Measurements from ENCODE around the gene POLR2H. TPM values are rescaled to one million over a fixed set of nuclear protein-coding genes. Genes with fewer than 3 reads are reported as not detected.

POLR2H gene
- total and polyA plus RNA-seq, 10 of the 15 experiments (the other 5 are each of a cell fraction or from before 2014, with no cell fraction given): 74.2 to 357 (median 143) TPM

GRCh38 chr3:184362668-184363546, 1.4 kb downstream of the POLR2H start (continued):
- no peak for TF ChIP-seq CBX5 (IDR thresholded peaks at IDR 0.05; ENCODE audit: low read depth)
- TF ChIP-seq ELK1 (IDR thresholded peaks at IDR 0.05; ENCODE audit: low read depth, low read length): peak; percentile 59; the same call in 1 of the 2 replicates
- peak; percentile 89 for TF ChIP-seq HDGF (IDR thresholded peaks at IDR 0.05)
- peak in 1 of 2 experiments; percentile 22; a peak in 1 of 4 replicates for TF ChIP-seq BHLHE40 (IDR thresholded peaks at IDR 0.05; ENCODE audit: borderline replicate concordance in 1 of 2, low read depth in 2 of 2, low read length in 1 of 2)
- TF ChIP-seq ZNF217 (IDR thresholded peaks at IDR 0.05): no peak
- no peak for TF ChIP-seq USF1 (IDR thresholded peaks at IDR 0.05; ENCODE audit: borderline replicate concordance, extremely low read length, insufficient read depth, low read depth, low read length)
- no peak for TF ChIP-seq PAX5 (IDR thresholded peaks at IDR 0.05; ENCODE audit: borderline replicate concordance, low read depth, low read length)
- 0 out of 2 replicates have a peak, but pooled peaks have one; percentile 14 for TF ChIP-seq SMC3 (IDR thresholded peaks at IDR 0.05; ENCODE audit: borderline replicate concordance, low read length)
- TF ChIP-seq TCF12 (IDR thresholded peaks at IDR 0.05; ENCODE audit: low read depth, low read length): peak; percentile 36; the same call in 1 of the 2 replicates
- TF ChIP-seq SUPT20H (IDR thresholded peaks at IDR 0.05; ENCODE audit: borderline replicate concordance, control insufficient read depth, low read depth, low read length): no peak
- TF ChIP-seq MAX (IDR thresholded peaks at IDR 0.05; ENCODE audit: low read depth, low read length): peak; percentile 51; the same call in 1 of the 2 replicates
- no peak for TF ChIP-seq JUND (IDR thresholded peaks at IDR 0.05; ENCODE audit: low read depth, low read length)
- peak; percentile 93 for TF ChIP-seq ZBTB40 (IDR thresholded peaks at IDR 0.05; ENCODE audit: borderline replicate concordance)
- TF ChIP-seq CEBPZ (IDR thresholded peaks at IDR 0.05; ENCODE audit: low read depth, low read length): no peak
- no peak for TF ChIP-seq ZNF207 (IDR thresholded peaks at IDR 0.05; ENCODE audit: borderline replicate concordance)
- TF ChIP-seq EED (IDR thresholded peaks at IDR 0.05; ENCODE audit: low read depth): 0 out of 2 replicates have a peak, but pooled peaks have one; percentile 8
- TF ChIP-seq SMAD5 (IDR thresholded peaks at IDR 0.05; ENCODE audit: low read depth): no peak
- no peak for TF ChIP-seq SIN3A (IDR thresholded peaks at IDR 0.05; ENCODE audit: low read depth, low read length)
- TF ChIP-seq HCFC1 (IDR thresholded peaks at IDR 0.05; ENCODE audit: low read length): peak; percentile 83

Measured in GM12878 (cell line).